Stimulated activated CD4-positive, alpha-beta T cell treated with anti-CD3 and anti-CD28 coated beads, Interleukin-4, amount 100 ng/mL, for 1 hour (primary cell): ENCODE results near the gene LAMA4.

ENCODE experiments used
- DNase-seq: peaks from one replicate; pipeline ENCODE4 v3.0.0-alpha.2; 2020

LAMA4 gene

DNA sequence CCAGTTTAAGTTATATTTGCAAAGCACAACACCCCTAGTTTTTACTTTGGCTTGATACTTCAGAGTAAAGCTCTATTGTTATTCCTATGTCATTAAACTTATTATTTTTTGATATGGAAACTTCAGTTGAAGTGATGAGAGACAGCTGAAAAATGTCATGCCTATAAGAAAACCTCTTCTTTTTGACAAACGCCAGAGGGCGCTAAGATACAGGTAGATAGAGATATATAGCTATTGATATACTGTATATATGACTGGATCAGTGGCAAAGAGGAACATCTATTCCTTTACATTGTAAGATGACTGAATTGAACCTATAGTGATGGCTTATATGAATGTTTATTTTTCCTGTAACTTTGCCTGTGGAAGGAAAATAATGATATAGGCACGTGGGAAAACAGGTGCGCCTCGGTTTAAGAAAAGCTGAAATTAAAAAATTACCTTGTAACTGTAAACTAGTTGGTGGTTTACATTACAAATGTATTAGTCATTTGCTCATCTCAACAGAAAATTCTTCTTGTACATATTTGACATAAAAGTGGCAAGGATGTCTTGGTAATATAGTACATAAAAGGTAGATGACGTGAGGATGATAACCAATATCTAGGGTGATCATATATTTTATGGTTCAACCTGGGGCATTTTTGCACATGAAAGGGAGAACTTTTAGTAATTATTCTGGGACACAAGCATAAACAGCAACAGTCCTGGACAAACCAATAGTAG, 74.1 kb downstream of the LAMA4 start:
- no peak for DNase-seq

DNA sequence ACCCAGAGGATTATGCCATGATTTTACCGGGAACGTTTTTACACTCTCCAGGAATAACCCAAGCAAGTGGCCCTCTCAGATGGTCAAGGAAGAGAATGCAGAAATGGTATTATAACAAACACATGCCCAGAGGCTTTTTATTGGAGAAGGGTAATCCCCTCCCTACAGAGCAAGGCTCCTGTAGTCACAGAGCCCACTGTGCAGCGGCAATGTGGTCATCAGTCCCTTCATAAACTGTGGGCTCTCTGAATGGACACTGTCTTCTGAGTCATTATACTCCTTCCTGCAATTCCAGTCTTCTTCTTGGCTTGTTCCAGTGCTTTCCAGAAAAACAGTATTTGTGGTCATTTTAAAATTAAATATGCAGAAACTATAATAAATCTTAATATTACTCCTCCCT, 74.7 kb downstream of the LAMA4 start:
- DNase-seq: no peak

DNA sequence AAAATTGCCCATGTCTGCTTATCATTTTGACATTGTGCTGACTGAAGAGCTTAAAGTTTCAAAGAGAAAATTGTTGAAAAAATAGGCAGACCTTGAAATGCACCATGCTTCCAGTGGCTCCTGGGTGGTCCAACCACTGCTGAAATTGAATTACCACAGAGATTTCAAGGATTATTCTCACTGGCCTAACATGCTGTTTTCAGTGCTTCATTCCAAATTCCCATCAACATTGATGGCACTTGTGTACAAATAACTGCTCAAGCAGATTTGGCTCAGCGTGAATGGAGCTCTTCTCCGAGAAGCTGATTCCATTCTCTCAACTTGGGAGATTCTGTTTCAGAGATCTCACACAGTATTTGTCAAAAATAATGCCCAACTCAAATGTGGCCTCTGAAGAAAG, 75.5 kb downstream of the LAMA4 start:
- DNase-seq: no peak

DNA sequence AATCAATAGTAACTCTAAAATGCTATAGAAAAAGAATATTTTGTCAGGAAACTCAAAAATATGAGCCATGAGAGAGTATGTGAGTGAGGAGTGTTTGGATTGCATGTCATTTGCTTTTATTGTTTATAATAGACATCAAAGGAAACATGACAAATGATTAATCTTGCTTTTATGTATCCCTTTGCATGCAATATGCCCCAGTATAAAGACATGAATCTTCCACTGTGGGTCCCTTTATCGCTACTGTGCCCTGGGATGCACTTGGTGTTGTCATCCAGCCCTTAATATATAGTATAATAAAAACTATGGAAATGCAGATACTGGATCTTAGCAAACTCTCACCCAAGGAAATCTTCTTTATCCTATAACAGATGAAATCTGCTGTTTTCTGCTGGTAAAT, 77.3 kb downstream of the LAMA4 start:
- no peak for DNase-seq

DNA sequence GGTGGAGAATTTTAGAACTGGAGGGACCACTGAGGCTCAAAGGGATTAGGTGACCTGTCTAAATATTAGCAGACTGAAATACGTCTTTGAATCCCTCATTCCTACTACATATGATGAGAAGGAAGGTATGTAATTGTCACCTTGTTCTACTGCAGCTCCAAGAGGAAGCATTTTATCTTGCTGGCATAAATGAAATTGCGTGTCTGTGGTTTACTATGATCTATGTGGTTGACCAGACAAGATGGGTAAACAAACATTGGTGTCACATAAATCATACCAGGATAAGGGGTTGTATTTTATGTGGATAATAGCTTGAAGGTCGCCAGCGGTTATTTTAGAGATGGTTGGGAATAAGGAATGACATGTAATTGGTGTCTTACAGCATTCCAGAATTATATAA, 78.2 kb downstream of the LAMA4 start:
- no peak for DNase-seq

DNA sequence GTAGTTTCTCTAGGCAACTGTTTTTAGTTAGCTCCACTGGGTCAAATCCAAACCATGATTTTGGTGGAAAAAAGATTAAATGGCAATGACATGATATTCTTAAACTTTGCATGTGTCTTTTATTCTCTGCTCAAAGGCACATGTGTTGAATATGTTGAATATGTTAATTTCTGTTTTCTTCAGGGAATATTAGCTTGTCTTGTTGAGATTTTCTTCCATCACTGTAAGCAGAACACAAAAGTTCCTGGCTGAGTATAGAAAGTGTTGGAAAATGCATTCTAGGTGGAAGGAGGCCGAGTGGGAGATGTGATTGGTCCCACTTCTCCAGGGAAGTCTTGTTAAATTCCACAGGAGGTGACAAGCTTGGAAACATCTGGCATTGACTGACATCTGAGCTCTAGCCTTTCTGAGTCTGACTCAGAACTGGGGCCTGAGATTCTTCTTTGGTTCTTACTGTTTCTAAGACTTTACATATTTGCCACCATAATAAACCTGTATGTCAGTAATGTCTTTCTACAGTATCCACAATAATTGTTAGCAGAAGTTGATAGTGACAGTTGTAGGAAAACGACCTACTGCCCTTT, 81.1 kb downstream of the LAMA4 start:
- no peak for DNase-seq

DNA sequence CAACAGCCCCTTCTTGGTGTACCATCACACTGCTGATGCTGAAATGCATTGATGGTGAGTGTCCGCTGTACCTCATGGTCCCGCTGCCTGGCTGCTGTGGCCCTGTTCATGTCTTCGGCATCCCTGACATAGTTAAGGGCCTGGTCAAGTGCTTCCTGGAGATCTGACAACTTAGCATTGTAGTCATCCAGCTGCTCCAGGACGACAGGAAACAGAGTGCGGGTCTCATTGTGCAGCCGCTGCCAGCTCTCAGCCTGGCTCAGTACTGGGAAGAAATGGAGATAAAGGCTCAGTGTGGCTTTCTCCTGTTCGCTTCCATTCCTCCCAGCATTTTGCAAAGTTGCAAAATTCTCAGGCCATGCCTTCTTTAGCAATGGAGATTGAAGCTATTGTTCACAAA, 81.8 kb downstream of the LAMA4 start:
- no peak for DNase-seq

DNA sequence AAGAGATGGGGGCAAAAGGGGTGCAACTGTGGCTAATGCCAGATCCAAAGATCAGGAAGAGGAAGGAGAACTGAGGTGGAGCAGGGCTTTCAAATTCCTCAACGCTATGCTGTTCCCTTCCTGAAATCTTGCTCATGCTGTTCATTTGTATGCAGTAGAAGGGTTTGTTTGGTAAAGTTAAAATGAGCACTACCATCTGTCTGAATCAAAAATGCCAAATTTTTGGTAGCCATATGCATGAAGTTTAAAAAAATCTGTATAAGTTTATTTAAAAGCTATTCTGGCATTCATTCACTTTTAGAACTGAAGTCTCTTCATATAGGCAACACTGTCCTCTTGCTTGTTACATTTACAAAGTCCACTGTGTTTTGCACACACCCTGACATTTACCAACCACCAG, 84.8 kb downstream of the LAMA4 start:
- no peak for DNase-seq

DNA sequence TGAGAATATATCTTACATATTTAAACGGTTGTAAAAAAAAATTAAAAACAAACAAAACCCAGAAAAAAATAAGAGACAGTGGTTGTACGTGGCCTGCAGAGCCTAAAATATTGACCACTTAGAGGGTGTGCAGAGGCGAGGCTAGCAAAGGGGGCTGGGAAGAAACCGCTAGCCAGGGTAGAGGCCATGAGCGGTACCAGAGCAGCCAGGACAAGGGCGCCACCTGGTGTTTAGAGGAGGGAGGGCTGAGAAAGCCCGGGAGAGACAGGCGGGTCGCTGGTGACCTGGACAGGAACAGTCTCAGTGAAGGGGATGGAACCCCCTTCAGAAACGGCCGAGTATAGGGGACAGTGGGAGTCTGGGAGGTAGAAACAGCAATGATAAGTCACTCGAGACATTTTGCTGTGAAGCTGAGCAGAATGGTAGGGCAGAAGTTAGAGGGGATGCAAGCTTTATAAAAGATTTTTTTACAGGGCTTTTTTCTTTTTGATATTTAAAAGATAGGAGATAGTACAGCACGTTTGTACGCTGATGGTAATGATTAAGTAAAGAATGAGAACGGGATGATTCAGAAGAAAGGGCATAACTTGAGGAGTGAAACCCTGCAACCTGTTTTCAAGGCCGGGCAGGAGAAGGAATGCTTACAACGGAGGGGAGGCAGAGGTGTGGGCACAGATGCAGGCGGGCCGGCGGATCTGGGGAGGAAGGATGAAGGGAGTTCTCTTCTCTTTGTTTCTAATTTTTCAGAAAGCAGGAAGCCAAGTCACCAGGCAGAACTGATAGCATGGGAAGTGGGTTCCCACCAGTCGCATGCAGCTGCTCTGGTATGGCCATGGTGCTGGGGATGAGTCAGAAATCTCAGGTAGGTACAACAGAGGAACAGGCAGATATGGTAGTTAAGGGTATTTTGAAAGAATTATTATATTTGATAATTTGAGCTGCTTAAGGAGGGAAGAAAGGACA, 90.8 kb downstream of the LAMA4 start:
- peak; percentile 77 for DNase-seq

DNA sequence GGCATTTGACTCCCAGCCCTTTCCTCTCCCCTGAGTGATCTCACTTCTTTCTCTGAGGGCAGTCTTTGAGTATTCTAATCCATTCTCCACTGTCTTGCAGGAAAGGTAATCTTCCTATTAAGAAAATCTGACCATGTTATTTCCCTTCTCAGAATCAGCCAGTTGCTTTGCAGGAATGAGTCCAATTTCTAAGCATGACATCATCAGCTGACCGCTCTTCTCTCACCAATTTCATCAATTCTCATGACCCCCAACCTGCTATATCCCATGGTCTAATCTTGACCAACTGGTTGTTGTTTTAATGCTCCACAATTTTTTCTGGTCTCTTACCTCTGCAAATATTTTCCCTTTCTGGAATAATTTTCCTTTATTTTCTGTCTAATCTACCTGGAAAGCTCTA, 93.6 kb downstream of the LAMA4 start:
- no peak for DNase-seq

DNA sequence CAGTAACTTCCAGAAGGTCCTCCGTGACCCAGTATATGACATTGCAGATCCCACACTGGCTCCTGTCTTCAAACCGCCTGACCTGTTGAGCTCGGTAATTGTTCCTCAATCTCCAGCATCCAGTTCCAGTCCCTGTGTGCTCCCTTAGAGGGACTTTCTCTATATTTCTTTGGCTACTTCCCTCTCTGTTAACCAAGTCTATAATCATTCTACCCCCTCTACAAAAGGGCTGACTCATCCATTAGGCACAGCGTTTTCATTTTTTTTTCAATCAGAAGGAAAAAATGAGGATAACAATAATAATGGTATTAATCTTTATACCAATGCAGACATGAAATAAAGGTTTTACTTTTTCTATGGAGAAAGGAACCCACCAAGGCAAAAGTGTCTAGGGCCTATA, 97.7 kb downstream of the LAMA4 start:
- DNase-seq: no peak

DNA sequence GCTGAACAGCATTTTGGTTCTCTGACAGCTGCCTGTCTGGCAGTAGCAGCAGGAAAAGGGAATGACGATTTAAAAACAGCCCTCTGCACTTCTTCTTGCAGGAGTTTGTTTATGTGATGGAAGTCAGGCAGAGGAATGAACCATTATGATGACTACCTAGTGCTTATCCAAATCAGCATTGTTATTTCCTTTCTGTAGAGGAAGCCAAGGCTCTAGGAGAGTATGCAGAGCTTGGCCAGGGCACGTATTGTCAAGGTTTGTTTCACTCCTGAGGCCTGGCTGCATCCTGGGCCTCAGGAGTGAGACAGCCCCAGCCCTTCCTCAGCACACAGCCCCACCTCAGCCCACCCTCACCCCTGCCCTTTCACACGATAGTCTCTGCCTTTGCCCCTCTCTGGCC, 98.5 kb downstream of the LAMA4 start:
- no peak for DNase-seq

DNA sequence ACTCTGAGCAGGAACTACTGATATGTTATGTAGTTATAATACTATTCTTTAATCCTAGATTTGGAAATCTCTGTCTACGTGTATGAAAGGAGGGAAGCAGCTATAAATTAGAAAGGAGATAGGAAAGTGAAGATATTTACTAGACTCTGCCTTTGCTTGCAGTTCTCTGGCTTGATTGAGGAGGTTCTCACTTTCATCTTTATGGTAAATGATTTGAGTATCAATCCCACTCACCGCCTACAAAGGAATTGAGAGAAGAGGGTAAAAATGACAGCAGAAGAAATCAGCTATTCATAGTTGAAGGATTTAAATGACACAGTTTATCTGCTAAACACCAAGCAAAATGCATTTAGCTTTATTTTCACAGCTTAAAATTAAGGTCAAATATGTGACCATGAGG, 99.7 kb downstream of the LAMA4 start:
- no peak for DNase-seq

DNA sequence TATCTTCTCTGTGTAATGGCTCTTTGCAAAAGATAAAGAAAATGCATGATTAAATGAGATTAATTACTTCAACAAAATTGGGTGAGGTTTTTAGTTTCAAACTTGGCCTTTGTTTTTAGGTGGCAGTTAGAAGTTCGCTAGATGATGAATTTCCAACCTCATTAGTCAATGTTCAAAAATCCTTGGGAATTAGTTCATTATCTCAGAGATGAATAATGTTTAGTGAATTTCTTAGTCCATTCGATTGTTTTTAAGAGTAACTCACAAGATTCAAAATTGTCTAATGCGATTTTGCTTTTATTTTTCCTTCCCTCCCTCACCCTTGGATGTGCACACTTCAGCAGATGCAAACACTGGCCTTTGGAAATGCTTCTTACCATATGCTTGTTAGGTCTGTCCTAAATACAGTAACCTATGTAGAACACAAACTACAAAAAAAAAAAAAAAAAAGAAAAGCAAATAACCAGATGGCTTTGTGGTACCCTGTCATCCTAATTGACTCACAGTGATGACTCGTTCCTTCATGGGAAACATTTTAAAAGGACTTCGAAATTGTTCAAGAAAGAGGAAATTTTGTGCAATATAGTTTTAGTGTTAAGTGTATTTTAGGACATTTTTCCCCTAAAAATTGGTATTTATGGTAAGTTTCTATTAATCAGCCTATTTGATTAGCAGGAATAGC, 100.3 kb downstream of the LAMA4 start:
- DNase-seq: no peak

DNA sequence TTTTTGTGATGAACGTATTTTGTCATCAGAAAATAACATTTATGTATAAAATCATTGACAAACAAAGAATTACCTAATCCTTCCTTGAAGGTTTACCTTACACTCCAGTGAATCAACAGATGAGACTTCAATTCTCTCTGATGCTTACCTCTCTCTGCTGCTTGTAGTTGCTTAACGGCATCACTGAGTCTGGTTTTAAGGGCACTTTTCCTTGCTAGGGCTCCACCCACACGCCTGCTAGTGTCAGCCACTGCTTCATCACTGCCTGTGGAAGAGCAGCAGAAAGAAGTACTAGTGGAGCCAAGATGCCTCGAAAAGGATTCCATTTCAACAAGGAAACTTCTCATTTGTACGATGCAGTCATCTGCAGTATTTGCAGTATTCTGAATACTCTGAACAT, 104.0 kb downstream of the LAMA4 start:
- no peak for DNase-seq

DNA sequence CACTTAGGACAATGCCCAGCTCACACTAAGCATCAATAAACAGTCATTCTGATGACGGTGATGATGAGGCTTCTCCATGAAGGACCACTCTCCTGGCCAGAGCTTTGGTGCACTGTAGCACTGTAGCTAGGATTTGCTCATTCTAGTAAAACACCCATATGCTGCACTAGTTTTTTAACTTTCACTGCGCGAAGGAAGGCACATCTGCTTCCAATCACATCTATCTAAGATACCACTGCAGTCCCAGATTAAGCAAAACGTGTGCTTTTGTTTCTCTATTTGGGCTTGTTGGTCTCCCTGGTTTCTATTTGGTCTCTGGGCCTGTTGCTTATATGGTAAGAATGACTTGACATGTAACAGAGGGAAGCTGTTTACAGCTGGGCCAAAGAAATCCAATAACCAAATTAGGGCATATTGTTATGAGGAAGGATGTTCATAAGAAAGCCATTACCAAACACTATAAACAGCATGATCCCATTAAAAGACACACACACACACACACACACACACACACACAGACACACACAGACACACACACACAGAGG, 104.6 kb downstream of the LAMA4 start:
- DNase-seq: no peak

DNA sequence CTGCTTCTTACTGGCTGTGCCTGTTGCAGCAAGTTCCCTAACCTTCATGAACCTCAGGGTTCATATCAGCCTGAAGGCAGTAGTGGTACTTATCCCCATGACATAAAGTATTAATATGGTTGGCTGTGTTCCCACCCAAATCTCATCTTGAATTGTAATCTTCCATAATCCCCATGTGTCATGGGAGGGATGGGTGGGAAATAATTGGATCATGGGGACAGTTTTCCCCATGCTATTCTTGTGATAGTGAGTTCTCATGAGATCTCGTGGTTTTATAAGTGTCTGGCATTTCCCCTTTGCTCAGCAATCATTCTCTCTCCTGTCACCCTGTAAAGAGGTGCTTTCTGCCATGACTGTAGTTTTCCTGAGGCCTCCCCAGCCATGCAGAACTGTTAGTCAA, 105.1 kb downstream of the LAMA4 start:
- DNase-seq: no peak

DNA sequence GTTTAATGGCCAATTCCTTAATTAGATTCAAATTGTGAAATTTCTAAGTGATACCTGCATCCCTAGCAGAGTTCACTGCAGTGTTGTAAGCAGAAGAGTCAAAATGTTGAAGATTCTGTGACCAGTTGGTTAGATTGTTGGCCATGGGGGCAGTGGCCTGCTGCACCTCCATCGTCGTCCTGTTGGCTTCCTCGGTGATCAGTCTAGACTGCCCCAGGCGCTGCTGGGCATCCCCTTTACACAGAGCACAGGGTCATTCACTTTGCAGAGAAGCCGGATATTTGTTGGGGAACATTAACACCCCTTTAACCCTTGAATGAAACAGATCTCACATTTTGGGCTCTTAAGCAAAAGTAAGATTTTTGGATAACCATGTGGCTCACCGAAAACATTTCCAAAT, 106.3 kb downstream of the LAMA4 start:
- no peak for DNase-seq

DNA sequence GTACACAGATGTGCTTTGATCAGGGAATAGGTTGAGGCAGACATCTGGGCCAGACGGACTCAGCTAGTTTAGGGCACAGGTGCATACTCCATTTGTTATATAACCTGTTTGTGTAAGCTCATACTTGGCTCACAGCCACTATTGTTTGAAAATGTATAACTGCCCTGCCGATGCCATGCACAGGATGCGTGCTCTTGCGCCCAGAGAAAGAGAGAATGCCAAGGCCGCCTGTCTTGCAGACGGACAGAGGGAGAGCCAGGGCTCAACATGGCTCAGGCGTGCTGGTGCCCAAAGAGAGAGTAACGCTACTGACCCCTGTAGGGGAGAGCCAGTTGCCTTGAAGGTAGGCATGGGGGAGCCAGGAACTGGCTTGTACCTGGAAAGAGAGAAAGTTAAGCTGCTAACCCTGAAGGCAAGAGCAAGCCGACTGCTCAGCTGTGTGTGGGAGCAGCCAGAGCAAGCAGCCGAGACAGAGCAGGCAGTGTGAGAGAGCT, 109.2 kb downstream of the LAMA4 start:
- no peak for DNase-seq

DNA sequence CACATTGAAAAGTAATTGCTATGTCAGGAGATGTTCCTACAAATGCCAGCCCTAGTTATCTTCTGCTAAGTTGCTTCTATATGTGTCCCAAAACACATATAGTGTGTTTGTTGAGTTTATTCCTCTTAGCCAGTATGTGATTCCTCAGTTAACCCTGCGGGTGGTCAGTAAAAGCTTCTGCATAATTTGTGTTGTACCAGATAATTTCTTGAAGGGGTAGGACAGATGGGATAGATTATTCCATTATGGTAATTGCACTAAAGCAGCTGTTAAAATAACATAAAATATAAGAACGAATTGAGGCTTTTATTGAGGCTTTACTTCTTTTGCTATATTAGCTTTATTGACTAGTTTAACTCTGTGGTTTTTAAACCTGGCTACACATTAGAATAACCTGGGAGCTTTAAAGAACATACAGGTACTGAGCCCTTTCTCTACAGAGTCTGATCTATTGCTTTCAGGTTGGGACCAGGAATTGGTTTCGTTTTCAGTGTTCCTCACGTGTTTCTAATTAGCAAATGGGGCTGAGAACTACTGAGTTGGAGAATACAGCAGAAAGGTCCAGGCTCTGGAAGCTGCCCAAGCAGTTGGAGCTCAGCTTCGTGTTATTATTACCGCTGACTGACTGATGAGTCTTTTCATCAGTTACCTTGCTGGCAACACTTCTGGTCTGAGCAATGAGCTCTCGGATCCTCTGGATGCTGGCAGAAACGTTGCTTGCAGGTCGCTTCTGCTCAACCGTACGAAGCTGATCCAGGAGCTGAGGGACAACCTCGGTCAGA, 110.0 kb downstream of the LAMA4 start:
- no peak for DNase-seq

DNA sequence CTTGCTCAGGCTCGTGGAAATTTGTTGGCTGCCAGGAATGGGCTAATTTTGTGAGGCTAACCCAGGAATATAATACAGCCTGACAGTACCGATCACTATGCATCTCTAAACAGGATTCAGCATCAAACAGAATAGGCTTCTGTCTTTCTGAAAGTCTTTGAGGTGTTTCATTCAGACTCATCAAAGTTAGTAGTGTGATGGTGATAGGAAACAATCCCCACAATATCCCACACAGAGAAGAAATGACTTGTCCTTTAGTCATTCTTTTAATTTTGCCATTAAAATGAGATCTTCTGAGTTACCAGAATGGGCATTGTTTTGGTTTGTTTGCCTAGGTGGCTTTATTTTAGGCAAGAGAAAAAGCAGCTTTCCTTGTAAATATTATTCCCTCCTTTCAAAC, 112.7 kb downstream of the LAMA4 start:
- no peak for DNase-seq

DNA sequence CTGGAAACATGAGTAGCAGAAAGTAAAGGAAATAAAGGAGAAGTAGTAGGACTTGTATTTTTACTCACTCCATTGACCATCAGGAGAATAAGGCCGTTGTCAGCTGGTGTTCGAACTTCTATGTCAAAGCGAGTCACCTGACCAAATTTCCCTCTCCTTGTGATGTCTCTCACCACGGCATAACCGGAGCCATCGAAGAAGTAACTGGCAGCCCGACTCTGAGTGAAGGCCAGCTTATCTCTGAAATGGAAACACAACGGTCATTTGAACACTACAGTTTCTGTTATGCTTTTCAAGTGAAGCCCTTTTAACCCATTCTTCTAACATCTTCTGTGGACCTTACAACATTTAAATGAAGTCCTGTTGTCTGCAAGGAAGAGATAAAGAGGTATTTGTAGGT, 115.3 kb downstream of the LAMA4 start:
- no peak for DNase-seq
